Natural killer cell (primary cell): ENCODE measurements around the gene KLC3. TPM values are rescaled to one million over a fixed set of nuclear protein-coding genes. Genes with fewer than 3 reads are reported as not detected.
"Not testable (repeated sequence)": the region's sequence is repeated elsewhere in the genome, so short reads cannot be mapped to it uniquely, and the experiment has no call there.

Experiments used
- ATAC-seq, 3 donors: fragments of 150-1000 bp in 2 of 3; fragments of 200-7000 bp in 1 of 3; cut with Tn5 transposase; 1 replicate in 1 of 3; 2 replicates in 2 of 3; pipeline ENCODE4 v1.10.0; 2021; ENCODE audit warnings: mild to moderate bottlenecking in 2 of 3, moderate library complexity in 2 of 3
- DNase-seq, 2 donors: peaks; one replicate each; pipeline versions ENCODE4 v3.0.0 to v3.0.0-alpha.2; 2013 to 2021; ENCODE audit warnings: mixed read lengths in 1 of 2
- H3K27ac ChIP-seq: one replicate; pipeline ENCODE4 v1.5.1; 2013; ENCODE audit warnings: mild to moderate bottlenecking, low read length
- H3K27me3 ChIP-seq: one replicate; pipeline ENCODE4 v1.6.1; 2013; ENCODE audit warnings: low read length; ENCODE audit not compliant: control insufficient read depth, insufficient read depth
- H3K36me3 ChIP-seq: one replicate; pipeline ENCODE4 v1.6.1; 2013; ENCODE audit warnings: low read length; ENCODE audit not compliant: control insufficient read depth, insufficient read depth
- H3K4me1 ChIP-seq: one replicate; pipeline ENCODE4 v1.6.1; 2013; ENCODE audit warnings: low read length; ENCODE audit not compliant: control insufficient read depth, insufficient read depth
- H3K4me3 ChIP-seq: one replicate; pipeline ENCODE4 v1.5.1; 2013; ENCODE audit warnings: low read length
- H3K9me3 ChIP-seq: one replicate; pipeline ENCODE4 v1.6.1; 2013; ENCODE audit warnings: low read length; ENCODE audit not compliant: control insufficient read depth, insufficient read depth
- H3K27ac Mint-ChIP-seq, 2 donors: one replicate each; pipeline ENCODE4 v1.8.0; 2022; ENCODE audit warnings: mild to moderate bottlenecking in 2 of 2, mixed read lengths in 2 of 2, moderate library complexity in 1 of 2
- H3K27me3 Mint-ChIP-seq, 2 donors: one replicate each; pipeline ENCODE4 v1.8.0; 2022; ENCODE audit warnings: low read depth in 2 of 2, mixed read lengths in 2 of 2
- H3K36me3 Mint-ChIP-seq: one replicate; pipeline ENCODE4 v1.8.0; 2022; ENCODE audit warnings: mixed read lengths
- H3K4me1 Mint-ChIP-seq, 2 donors: one replicate each; pipeline ENCODE4 v1.8.0; 2022; ENCODE audit warnings: mixed read lengths in 2 of 2
- H3K4me3 Mint-ChIP-seq: one replicate; pipeline ENCODE4 v1.8.0; 2022; ENCODE audit warnings: mild to moderate bottlenecking, moderate library complexity, mixed read lengths
- H3K9me3 Mint-ChIP-seq, 2 donors: one replicate each; pipeline ENCODE4 v1.8.0; 2022; ENCODE audit warnings: mixed read lengths in 2 of 2
- CTCF ChIP-seq: fragments of 200-600 bp; IDR thresholded peaks from one replicate; pipeline ENCODE4 v1.8.0; 2022; ENCODE audit warnings: antibody characterized with exemption
- WGBS: methylation state at CpG from one replicate; pipeline ENCODE4 v1.1.7; 2013; ENCODE audit warnings: missing lambda C conversion rate; ENCODE audit not compliant: insufficient coverage; 5-methylcytosine and 5-hydroxymethylcytosine counted together
- intact Hi-C: fragments of 100-400 bp; cut with micrococcal nuclease; formaldehyde crosslinking; loops from one replicate; pipeline ENCODE4 v1.14.2; 2022
- total RNA-seq, 4 donors: library from RNA; stranded (reverse); fragments of 120-200 nt in 1 of 4; gene quantifications; one replicate each; pipeline versions ENCODE4 v1.2.3 to v1.2.4, GENCODE V29; 2013 to 2022

KLC3 gene
- total RNA-seq, 3 donors from 2014 or later (not counting 1 experiment from before 2014, with no cell fraction given) = not detected

DNA sequence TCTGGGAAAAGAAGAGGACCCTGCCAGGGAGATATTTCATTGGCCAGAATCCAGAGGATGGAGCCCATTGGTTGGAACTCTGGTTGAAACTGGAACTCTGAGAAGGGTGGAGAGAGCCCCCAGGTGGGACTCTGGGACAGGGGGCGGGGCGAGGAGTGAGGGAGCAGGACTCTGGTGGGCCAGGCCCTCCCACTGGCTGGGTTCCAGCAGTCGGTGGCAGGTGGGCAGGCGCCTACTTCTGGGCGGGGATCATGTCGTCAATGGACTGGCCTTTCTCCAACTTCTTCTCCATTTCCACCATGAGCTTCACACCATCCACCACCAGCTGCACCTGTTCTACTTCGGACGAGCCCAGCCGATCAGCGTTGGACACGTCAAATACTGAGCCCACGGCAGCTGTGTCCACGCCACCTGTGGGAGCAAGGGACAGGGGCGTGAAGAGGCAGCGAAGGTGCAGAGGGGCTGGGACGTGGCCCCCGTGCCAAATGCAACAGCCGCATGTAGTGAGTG, 34.0 kb upstream of the KLC3 start:
- no peaks in the 10 kb centered on the region for H3K27me3 Mint-ChIP-seq
- Histone ChIP-seq H3K9me3 (no peaks in the 10 kb centered on the region), H3K27me3 (no peaks in the 10 kb centered on the region), H3K4me3 (no peak overlapping the region), H3K36me3 (no peaks in the 10 kb centered on the region), H3K27ac (no peak overlapping the region), H3K4me1 (no peaks in the 10 kb centered on the region)
- DNase-seq (no peak), ATAC-seq (no peak)
- intact Hi-C loops = no loop called here
- peaks cover 9 to 11% of the 10 kb centered on the region in 2 donors for H3K4me1 Mint-ChIP-seq
- no peaks in the 10 kb centered on the region for H3K9me3 Mint-ChIP-seq
- WGBS = 82% methylated on average over 18 of the region's 18 CpGs
- H3K36me3 Mint-ChIP-seq = no peaks in the 10 kb centered on the region
- H3K4me3 Mint-ChIP-seq = no peak overlapping the region
- no peak for TF ChIP-seq CTCF
- no peak overlapping the region for H3K27ac Mint-ChIP-seq

DNA sequence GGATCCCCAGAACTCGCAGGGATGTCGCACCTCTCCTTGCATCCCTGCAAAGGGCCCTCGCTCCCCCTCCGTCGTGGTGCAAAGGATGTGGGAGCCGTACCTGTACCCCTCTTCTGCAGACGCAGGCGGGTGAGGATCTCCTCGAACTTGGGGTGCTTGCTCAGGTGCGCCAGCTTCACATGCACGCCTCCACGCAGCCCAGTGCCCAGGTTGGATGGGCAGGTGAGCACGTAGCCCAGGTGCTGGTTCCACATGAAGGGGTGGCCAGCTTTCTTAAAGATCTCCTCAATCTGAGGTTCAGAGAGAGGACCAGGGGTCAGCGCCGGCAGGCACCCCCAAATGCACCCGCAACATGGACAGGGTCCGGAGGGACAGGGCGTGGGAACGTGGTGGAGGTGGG, 33.2 kb upstream of the KLC3 start:
- H3K27ac ChIP-seq = no peak overlapping the region
- H3K27me3 ChIP-seq = no peaks in the 10 kb centered on the region
- H3K4me3 ChIP-seq = no peak overlapping the region
- no peaks in the 10 kb centered on the region for H3K36me3 Mint-ChIP-seq
- H3K27ac Mint-ChIP-seq = no peak overlapping the region
- no peak for DNase-seq
- no peak overlapping the region for H3K4me3 Mint-ChIP-seq
- H3K4me1 ChIP-seq = no peaks in the 10 kb centered on the region
- no peaks in the 10 kb centered on the region for H3K36me3 ChIP-seq
- H3K9me3 ChIP-seq = no peaks in the 10 kb centered on the region
- peaks cover 9 to 16% of the 10 kb centered on the region in 2 donors for H3K4me1 Mint-ChIP-seq
- H3K27me3 Mint-ChIP-seq = no peaks in the 10 kb centered on the region
- intact Hi-C loops = no loop called here
- no peak for ATAC-seq
- no peak for TF ChIP-seq CTCF
- WGBS = 90% methylated on average over 19 of the region's 19 CpGs
- no peaks in the 10 kb centered on the region for H3K9me3 Mint-ChIP-seq

DNA sequence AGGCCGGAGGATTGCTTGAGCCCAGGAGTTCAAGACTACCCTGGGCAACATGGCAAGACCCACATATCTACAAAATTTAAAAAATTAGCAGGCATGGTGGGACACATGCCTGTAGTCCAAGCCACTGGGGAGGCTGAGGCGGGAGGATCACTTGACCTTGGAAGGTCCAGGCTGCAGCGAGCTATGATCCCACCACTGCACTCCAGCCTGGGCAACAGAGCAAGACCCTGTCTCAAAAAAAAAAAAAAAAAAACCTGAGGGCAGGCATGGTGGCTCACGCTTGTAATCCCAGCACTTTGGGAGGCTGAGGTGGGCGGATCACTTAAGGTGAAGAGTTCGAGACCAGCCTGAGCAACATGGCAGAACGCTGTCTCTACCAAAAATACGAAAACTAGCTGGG, 31.2 kb upstream of the KLC3 start:
- H3K4me3 Mint-ChIP-seq, H3K36me3 Mint-ChIP-seq, H3K27me3 ChIP-seq, DNase-seq, intact Hi-C loops, H3K4me1 ChIP-seq, H3K27ac Mint-ChIP-seq, H3K4me3 ChIP-seq, H3K9me3 Mint-ChIP-seq, H3K27ac ChIP-seq, H3K36me3 ChIP-seq, H3K9me3 ChIP-seq, ATAC-seq, H3K27me3 Mint-ChIP-seq: not testable (repeated sequence)
- peaks cover 7 to 20% of the 10 kb centered on the region in 2 donors for H3K4me1 Mint-ChIP-seq
- 95% methylated on average over 8 of the region's 8 CpGs for WGBS

- Histone ChIP-seq H3K27me3 (no peaks in the 10 kb centered on the region), H3K4me3 (no peak overlapping the region), H3K27ac (no peak overlapping the region), H3K4me1 (no peaks in the 10 kb centered on the region), H3K9me3 (no peaks in the 10 kb centered on the region), H3K36me3 (no peaks in the 10 kb centered on the region)
- H3K27me3 Mint-ChIP-seq = peaks cover 6 to 15% of the 10 kb centered on the region in 2 donors
- intact Hi-C loops = no loop called here
- WGBS = 23% methylated on average over 18 of the region's 18 CpGs
- no peaks in the 10 kb centered on the region for H3K36me3 Mint-ChIP-seq
- peaks cover 0 to 13% of the 10 kb centered on the region in 2 donors for H3K4me1 Mint-ChIP-seq
- no peak overlapping the region for H3K4me3 Mint-ChIP-seq
- ATAC-seq (peak in 2 of 3 donors; percentile 17 to 32), DNase-seq (no peak)
- TF ChIP-seq CTCF = no peak
- no peak overlapping the region for H3K27ac Mint-ChIP-seq
- H3K9me3 Mint-ChIP-seq = no peaks in the 10 kb centered on the region
These were observed 28.9 kb upstream of the KLC3 start for GRCh38 chr19:45311621-45312020.

GRCh38 chr19:45312285-45312684, 28.3 kb upstream of the KLC3 start:
- H3K4me3 ChIP-seq, H3K27me3 ChIP-seq, H3K36me3 ChIP-seq, H3K4me3 Mint-ChIP-seq, H3K9me3 Mint-ChIP-seq, DNase-seq, H3K9me3 ChIP-seq, H3K27ac ChIP-seq, H3K27ac Mint-ChIP-seq, ATAC-seq, H3K4me1 ChIP-seq, intact Hi-C loops, H3K36me3 Mint-ChIP-seq: not testable (repeated sequence)
- WGBS = 92% methylated on average over 14 of the region's 14 CpGs
- H3K27me3 Mint-ChIP-seq = peaks cover 11 to 18% of the 10 kb centered on the region in 2 donors
- peaks cover 0 to 13% of the 10 kb centered on the region in 2 donors for H3K4me1 Mint-ChIP-seq
